Smooth muscle cell of the brain vasculature (primary cell): Measurements from ENCODE around the gene SMU1.
"Not testable (repeated sequence)": the region's sequence is repeated elsewhere in the genome, so short reads cannot be mapped to it uniquely, and the experiment has no call there.

Experiments
- DNase-seq: peaks from one replicate; pipeline ENCODE4 v3.0.0-alpha.2; 2012; ENCODE audit warnings: low read depth, low spot score

Gene SMU1

DNA sequence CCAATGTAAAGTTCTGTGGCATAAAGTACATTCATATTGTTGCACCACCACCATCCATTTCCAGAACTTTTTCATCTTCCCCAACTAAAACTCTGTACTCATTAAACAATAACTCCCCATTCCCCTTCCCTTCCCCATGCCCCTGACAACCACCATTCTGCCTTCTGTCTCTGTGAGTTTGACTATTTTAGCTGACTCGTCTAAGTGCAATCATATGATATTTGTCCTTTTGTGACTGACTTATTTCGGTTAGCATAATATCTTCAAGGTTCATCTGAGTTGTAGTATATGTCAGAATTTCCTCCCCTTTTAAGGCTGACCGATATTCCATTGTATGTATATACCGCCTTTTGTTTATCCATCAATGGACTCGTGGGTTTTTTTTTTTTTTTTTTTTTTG lies 29.0 kb upstream of the SMU1 start:
- DNase-seq = no peak

DNA sequence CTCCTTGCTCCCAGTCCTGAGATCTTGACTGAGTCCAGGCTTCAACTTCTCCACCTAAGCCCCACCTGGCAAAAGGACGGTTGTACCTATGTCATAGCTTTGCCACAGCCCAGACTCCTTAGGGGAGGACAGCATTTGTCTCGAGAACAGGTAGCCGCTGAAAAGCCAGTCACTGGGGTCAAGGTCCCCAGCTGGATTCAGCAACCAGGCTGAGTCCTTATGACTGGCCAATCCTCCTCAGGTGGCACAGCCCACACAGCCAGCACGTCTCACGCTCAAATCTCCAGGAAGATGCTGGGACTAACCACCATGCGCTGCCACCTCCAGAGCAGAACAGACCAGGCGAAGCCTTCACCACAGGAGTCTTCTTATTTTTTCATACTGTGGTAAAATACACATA lies 27.9 kb upstream of the SMU1 start:
- no peak for DNase-seq

DNA sequence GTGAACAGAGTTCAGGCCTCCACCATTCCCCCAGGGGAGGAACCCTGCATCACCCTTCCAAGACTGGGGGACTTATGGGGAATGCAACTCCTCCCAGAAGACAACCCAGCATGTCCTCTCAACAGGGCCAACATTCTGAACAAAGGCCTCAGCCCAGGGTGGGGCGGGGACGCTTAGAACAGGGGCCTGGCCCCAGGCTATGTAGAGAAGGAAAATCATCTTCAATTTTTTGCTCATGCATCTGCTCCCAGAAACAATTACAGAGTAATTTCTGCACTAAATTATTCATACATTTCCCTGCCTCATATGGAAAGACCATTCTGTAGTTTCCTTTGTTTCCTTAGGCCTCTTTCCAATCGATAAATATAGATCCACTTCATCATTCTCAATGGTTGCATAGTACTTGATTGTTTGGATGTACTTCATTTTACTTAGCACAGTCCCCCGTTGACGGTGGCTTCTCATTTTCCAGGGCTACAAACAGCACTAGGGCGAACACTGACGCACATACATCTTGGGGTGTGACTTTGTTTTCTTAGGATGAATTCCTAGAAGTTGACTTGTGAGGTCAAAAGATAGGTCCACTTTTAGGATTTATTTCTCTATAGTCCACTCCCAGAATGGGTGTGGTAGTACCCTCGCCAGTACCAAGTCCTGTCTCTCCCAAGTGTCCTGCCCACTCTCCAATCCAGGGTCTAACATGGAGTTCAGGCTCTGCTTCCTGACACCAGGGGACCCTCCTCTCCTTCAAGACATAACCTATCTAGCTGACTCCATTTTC lies 27.2 kb upstream of the SMU1 start:
- no peak for DNase-seq

DNA sequence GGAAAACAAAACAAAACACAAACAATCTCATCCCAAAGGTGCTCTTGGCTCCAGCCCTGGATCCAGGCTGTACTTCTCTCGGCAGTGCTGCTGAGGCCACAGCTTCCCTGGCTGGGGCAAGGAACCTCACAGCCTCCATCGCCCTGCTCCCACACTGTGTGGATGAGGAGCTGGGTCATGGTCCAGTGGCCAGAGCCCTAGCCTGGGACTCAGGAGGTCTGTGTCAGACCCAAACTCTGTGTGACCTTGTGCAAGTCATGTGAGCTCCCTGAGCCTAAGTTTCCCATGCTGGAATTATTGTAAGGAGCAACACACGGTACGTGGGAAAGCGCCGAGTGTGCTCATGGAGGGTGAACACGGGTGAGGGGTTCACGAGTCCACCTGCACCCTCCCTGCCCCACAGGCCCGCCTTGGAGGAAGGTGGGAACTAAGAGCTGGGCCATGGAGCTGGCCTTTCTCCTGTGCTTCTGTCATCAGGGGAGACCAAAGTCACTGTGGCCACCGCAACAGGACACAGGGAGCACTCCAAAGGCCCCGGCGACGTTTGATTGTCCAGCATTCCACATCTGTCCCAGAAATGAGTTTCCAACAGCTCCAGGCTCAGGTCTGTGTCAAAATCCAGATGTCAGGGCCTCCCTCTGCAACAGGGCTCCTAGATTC lies 26.2 kb upstream of the SMU1 start:
- no peak for DNase-seq

DNA sequence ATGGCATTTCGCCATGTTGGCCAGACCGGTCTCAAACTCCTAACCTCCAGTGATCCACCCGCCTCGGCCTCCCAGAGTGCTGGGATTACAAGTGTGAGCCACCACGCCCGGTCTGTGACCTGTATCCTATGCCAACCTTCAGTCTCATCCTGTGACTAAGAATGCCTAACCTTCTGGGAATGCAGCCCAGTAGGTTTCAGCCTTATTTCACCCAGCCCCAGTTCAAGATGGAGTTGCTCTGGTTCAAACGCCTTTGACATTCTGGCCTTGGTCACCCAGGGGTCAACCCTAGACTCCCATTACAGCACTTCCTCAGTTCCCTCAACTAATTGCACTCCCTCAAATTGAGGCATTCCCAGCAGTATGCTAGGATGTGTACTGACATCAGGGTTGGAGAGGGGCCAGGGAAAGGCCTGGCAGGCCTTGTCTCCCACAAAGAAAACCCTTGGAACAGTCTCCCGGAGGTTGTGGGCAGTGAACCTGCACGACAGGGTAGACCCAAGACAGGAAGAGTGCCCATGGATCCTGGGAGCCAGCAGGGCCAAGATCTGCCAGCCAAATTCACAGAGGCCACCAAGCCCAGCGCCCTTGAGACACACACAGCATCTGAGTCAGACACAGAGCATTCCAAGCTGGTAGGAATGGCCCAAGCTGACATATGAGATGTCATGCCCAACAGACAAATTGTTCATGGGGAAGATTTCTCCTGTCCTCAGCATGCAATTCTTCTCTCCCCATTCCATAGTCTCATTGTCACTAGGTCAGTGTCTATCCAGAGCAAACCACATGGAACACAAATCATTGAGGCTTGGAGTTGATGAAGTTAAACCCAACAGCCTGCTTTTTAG lies 24.9 kb upstream of the SMU1 start:
- no peak for DNase-seq

DNA sequence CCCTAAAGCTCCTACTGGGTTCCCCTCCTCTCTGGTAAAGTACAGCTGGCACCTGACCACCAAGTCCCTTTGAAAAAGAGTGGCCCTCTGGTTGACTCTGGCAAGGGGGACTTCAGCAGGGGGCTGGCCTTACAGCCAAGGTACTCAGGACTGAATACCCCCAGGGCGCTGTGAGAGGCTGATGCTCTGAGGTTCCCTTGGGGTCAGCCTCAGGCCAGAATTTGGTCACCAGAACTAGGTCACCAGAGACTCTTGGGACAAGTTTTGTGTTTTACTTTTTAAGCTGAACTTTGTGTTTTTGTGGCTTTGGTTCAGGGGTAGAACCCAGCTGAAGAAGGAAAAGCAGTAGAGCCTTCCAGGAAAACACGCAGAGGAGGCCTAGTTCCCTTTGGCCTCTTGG lies 23.3 kb upstream of the SMU1 start:
- DNase-seq = no peak

DNA sequence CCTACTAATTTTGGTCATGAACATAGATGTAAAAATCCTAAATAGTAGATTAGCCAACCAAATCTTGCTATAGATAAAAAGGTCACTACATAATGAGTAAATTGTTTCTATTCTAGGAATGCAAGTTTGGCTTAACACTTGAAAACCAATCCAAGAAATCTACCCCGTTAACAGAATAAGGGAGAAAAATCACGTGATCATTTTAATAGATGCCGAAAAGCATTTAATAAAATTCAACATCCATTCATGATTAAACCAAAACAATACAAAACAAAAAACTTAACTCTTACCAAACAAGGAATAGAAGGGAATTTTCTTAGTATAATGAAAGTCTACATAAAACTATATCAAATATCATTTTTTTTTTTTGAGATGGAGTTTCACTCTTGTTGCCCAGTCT lies 20.7 kb upstream of the SMU1 start:
- DNase-seq = no peak

DNA sequence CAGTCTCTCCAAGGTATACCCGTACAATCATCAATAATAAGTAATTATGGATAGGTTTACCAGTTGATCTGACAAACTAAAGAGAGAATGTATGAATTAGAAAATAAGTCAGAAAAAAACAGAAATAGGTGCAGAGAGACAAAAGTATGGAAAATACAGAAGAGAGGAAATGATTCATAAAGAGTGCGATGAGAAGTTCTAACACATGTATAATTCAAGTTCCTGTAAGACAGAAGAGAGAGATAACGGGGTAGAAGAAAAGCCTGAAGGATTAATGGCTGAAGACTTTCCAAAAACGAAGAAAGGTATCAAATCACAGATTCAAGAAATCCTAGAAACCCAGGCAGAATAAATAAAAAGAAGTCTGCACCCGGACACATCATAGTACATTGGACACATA lies 16.2 kb upstream of the SMU1 start:
- no peak for DNase-seq

DNA sequence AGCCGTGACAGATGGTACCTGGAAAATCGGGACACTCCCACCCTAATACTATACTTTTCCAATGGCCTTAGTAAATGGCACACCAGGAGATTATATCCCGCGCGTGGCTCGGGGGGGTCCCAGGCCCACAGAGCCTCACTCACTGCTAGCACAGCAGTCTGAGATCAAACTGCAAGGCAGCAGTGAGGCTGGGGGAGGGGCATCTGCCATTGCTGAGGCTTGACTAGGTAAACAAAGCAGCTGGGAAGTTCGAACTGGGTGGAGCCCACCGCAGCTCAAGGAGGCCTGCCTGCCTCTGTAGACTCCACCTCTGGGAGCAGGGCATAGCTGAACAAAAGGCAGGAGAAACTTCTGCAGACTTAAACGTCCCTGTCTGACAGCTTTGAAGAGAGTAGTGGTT lies 9.2 kb upstream of the SMU1 start:
- DNase-seq = not testable (repeated sequence)

DNA sequence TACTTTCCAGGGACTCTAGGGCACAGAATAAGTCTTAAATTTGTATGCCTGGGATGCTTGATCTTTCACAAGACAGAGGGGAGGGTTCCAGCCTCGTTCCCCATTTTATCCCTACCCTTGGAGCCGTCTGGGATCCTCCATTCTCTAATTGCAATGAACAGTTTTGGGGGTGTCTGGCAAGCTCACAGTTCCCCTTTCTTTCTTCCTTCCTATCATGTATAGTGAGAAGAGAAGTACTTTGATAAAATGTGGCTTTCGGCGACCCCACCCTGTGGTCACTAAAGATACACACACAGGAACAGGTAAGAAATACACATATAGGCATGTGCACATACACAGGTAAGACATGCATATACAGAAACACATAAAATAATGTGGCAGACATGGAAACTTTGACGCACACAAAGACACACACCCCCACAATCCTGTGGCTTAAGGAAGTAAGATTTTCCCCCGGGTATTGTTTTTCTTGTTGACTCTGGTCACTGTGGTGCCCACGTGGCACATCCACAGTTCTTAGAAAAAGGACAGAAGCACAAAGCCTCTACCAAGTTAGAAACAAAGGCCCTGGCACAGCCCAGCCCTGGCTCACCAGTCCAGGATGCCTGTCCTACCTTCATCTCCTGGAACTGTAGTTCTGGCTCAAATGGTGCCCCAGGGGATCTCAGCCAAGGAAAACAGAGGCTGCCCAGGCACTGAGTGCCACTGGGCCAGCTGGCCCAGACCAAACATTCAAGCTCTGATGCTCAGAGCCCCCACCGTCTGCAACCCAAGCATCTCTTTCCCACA lies 6.3 kb upstream of the SMU1 start:
- no peak for DNase-seq

DNA sequence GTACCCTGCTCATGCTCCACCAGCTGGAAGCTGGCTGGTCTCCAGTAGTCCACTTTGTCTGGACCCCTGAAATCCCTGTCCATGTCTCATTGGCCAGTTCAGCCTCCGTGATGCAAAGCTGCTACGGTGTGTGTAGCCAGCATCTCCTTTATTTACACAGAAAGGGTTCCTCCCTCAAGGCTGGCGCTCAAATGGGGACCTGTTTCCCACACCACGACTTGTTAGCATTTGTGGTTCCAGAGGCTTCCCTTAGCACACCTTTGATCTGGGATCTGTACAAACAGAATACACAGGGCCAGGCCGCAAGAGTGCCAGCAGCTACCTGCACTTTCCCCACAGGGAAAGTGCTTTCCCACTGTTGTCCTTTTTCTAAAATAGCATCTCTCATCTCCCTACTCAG lies 5.7 kb upstream of the SMU1 start:
- DNase-seq = no peak

DNA sequence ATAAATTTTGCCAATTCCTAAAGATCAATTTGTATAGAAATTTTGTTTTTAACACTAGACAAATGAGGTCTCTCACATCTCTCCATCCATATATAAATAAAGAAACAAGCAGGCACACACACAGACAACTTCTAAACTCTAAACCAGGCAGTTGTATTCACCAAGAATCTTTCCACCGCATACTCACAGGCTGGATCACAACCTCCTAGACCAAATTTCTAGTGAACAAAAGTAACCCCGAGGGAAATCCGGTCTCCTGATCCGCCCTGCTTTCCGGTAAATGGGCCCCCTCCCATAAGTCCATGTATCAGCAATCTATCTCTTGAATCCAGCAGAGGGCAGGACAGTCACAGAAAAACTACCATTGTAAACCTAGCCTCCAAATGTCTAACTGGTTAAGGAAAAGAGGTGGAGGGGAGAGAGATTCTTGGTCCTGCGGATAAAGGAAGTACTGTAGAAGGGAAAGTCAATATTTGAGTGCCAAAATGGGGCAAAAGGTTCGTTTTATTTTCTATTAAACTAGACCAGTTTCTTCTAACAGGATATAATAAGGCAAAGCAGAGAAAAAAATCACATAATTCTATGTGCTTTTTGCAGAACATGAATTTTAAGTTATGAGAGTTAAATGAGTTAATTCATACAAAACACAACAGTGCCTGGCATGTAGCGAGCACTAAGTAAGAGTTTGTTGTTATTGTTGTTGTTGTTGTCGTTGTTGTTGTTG lies 4.8 kb upstream of the SMU1 start:
- DNase-seq = peak; percentile 84

DNA sequence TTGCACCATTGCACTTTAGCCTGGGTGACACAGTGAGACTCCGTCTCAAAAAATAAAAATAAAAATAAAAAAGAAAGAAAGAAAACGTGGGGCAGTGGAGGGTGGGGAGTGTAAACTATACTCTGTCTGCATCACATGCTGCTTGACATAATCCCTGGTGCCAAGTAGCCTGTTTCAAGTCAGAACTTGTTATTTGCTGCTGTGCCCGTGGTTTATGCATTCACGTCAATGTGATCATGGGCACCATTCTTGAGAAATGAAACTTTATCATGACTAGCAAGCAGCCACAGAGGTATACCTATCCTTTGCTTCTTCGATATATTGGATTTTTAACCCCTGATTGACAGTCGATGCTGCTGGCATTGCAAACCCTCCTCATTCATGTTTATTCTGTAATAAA lies 4.1 kb upstream of the SMU1 start:
- DNase-seq = no peak

DNA sequence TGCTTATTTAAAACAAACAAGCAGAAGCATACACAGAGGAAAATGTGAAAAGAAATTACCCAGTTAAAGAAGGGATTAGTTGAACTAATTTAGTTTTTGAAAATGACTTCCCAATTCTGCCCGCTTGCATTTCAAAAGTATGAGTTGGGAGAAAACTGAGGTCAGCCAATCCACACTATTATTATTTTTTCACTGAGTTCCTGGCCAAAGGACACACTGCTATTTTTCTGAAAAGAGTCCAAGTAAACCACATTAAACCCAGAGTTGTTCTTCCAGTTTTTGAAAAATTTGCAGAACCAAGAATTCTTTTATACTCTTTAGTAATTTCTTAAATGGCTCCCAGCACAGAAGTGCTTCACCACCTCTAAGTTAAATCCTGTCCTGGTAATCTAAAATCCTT lies 7.5 kb downstream of the SMU1 start:
- DNase-seq = no peak

DNA sequence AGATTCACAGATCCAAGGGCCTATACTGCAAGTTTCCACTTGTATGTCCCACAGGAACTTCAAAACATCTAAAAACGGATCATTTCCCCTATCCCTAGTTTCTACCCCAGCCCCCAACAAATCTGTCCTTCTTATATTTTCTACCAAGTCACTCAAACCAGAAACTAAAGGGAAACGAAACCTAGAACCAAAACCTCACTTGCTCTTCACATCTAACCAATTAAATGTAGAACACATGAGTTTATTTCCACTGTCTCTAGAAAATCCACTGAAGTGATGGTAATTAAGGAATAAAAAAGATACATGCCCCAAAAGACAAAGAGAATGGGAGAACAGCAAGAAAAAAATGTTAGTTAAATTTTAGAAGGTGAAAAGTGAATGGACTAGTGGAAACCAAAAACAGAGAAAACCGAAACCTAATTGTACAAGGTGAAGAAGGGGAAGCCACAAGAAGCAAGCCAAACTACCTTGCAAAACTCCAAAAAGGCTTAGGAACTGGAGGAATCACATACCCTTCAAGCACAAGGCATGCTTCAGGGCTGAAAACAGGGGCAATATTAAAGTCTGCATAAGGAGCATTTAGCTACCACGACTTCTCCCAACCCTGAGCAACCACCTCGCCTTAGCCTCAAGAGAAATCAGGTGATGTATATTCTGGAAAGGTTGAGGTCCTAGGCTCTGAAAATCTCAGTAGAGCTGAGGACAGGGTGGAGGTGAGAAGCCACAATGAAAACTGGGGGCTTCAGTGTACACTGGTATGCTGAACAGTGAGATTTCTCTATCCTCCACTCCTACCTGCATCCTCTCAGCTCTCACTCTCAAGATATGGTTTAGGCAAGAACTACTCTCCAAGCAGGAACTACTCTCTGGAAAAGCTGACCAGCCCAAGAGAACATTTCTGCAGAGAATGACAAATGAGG lies 11.1 kb downstream of the SMU1 start:
- DNase-seq = no peak

DNA sequence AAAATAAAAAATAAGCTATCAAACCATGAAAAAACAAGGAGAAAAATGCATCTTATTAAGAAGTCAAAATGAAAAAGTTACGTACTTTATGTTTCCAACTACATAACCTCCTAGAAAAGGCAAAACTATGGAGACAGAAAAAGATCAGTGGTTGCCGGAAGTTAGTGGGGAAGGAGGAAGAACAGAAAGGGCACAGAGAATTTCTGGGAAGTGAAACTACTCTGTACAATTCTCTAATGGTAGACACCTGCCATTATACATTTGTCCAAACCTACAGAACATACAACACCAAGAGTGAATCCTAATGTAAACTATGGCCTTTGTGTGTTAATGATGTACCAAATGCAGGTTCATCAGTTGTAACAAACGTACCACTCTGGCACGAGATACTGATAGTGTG lies 25.3 kb downstream of the SMU1 start:
- DNase-seq = no peak

DNA sequence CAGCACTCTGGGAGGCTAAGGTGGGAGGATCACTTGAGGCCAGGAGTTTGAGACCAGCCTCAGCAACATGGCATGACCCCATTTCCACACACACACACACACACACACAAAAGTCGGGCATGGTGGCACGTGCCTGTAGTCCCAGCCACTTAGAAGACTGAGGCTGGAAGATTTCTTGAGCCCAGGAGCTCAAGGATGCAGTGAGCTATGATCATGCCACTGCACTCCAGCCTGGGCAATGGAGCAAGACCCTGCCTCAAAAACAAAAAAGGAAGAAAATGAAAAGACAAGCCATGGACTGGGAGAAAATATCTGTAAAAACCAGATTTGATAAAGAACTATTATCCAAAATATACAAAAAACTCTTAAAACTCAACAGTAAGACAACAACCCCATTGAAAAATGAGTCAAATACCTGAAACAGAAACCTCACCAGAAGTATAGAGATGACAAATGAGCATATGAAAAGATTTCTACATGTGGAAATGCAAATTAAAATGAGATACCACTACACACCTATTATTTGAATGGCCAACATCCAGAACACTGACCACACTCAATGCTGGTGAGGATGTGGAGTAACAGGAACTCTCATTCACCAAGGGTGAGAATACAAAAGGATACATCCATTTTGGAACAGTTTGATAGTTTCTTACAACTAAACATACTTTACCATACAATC lies 26.7 kb downstream of the SMU1 start:
- no peak for DNase-seq

DNA sequence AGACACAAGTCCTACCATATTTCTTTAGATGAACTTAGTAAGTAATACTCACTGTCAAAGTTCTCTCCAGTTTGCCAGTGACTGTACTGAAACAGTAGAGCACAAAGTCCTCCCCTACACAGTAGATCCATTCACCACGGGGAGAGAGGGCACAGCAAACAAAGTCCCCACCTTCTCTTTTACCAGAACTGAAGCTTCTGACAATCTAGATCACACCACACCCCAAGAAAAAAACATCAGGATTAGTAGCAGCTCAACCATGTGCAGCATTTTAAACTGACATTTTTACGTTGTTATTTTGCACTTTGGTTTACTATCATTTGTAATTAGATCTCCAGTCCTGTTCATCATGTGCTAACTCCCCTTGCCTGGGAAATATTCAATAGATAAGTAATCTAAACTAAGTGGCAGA lies 28.4 kb downstream of the SMU1 start:
- no peak for DNase-seq

DNA sequence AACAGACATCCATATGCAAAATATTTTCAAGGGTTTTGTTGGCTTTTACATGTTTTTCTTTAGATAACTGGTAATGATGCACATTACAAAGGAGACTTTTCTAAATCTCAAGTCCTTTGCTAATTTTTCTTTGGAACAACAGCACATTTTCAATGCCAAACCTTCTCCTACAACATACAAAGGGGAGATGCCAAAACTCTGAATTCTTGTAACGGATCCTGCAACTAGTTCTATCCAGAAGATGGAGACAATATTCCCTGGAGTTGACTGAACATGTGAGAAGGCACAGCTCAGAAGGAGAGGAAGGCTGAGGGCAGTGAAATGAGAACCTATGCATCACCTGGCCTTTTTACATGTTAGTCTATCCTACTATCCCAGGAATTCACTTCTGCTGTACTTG lies 30.4 kb downstream of the SMU1 start:
- no peak for DNase-seq
